ENCODE data around the gene GALNT10.

DNA sequence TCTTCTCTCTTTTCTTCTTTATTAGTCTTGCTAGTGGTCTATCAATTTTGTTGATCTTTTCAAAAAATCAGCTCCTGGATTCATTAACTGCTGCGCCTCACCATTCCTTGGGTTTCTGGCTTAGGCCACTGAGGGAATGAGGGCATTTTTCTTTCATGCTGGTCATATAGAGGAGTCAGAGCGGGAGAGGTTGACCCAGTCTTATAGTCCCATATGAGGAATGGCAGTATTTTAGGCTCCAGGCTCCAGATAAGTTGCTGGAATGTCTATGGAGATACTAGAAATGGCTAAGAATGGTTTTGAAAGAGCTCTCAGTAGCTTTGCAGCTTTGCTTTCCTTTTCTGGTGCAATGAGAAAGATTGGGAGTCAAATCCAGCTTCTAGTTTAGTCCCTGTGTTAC, 58.2 kb downstream of the GALNT10 start:
- TF ChIP-seq CTCF (IDR thresholded peaks at IDR 0.05; ENCODE audit: borderline replicate concordance, extremely low read depth, low read length, poor library complexity, severe bottlenecking) = no peak
- no peak for TF ChIP-seq EZH2 (IDR thresholded peaks at IDR 0.05; ENCODE audit: borderline replicate concordance, low read depth, low read length, severe bottlenecking)
